GM18499 (cell line): ENCODE results near the gene MGAM2.

Source experiments
- ATAC-seq: cut with Tn5 transposase; IDR thresholded peaks from one replicate; pipeline ENCODE4 v1.9.1; 2021; ENCODE audit warnings: moderate number of reproducible peaks; ENCODE audit not compliant: insufficient read depth, unreplicated experiment

Gene MGAM2

DNA sequence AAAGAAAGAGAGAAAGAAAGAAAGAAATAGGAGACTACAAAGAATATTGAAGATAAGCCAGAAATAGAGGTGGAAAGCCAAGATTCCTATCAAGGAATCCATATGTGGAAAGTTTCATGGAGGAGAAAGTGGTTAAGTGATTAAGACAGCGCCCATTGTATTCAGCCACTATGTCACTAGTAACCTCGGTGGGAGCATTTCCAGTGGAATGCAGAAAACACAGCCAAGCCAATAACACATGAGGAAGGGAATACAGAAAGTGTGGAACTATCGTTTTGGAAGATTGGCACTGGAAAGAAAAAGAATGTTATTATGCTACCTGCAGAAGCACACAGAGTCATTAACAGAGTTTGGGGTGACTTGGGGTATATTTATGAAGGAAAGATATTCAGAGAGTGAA, 2.7 kb downstream of the MGAM2 start:
- ATAC-seq: no peak

DNA sequence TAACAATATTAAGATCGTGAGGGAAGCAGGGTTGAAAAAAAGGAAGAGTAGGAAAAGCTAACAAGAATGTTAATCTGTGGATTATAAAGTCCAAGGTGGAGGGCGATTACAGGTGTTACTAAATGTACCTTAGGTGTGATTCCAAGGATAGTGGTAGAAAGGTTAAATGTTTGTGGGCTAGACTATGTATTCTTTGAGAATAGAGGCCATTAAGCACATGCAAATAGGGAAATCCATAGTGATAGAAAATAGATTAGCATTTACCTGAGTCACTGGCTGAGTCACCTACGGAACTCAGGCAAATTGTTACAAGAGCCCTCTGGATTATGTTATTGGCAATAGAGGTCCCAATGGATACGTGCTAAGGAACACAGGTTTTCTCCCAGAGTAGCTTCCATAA, 9.0 kb downstream of the MGAM2 start:
- no peak for ATAC-seq

DNA sequence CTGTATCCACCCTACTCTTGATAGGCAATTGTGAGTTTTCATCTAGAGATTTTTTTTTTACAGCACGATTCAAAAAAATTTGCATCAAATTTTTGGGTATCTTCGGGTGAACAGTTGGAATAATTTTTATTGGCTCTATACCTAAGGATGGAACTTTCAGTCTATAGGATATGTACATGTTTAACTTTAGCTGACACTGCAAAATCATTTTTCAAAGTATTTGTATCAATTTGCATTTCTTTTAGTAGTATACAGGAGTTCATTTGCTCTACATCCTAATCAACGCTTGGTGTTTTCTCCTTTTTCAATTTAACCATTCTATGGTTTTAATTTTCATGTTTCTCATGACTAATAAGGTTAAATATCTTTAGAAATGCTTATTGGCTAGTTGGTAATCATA, 11.7 kb downstream of the MGAM2 start:
- no peak for ATAC-seq

DNA sequence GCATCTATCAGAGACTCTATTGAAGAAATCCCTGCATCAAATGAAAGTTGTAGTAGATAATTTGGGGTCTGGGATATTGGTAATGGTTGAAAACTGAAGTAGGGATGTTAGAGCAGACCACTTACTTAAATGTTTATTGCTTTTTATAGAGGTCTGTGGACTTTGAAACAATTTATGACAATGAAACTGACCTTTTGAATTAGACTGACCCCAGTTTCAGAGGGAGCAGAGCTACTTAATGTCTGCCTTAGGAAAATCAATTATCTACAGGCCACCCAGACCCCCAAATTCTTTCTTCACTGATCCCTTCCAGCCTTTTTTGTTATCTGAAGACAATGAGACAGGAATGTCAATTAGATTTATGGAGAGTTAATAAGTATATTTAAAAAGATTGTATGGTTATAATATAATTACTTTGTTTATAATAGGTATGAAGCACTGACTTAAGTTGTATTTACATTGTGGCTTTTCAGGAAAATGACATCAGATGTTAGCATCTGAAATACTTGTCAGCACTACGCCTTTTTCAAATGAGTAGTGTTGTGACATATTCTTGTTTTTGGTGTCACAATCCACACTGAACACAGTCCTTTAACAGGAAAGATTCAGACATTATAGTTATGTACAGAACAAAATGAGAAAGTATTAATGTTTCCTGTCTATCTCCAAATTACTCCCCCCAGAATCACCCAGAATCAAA, 13.9 kb downstream of the MGAM2 start:
- ATAC-seq: no peak

DNA sequence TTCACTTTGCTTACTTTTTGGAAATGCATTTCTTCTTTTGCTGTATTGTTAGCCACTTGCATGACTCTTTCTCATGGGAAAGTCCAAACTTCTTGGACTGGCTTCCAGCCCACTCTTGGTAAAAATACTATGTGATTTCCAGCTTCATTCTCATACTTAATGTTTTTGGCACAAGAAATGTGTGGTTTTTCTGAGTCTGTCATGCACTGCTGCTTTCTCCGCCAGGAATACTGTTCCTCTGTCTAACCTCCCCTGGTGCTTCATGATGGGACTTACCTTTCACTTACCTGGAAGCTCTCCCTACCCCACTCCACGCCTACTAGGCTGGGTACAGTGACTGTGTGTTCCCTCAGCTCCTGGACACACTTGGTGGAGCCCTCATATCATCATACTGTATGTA, 18.7 kb downstream of the MGAM2 start:
- ATAC-seq: no peak

DNA sequence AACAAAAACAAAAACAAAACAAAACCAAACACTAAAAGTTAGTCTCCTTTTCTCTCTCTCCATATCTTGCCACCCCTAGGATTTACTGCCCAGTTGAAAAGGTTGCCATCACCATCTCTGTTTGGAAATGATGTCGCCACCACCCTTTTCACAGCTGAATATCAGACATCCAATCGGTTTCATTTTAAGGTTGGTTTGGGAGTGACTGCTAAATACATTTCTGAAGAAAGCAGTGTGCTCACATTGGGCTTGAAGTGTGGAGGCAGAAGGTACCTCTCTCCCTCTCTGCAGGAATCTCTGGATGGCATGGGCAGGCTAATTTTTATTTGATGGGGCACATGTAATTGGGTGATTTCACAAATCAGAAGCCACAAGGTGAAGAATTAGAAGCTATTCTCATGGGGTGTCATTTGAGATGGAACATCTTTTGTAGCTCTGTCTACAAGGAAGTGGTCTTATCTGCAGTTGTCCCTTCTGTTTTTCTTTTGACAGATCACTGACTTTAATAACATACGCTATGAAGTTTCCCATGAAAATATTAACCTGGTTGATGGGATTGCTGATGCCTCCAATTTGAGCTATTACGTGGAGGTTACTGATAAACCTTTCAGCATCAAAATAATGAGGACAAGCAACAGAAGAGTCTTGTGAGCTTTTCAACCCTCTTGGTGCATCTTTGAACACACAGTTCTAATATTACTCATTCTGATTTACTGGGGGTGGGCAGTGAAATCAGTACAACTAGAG, 20.1 kb downstream of the MGAM2 start:
- no peak for ATAC-seq

DNA sequence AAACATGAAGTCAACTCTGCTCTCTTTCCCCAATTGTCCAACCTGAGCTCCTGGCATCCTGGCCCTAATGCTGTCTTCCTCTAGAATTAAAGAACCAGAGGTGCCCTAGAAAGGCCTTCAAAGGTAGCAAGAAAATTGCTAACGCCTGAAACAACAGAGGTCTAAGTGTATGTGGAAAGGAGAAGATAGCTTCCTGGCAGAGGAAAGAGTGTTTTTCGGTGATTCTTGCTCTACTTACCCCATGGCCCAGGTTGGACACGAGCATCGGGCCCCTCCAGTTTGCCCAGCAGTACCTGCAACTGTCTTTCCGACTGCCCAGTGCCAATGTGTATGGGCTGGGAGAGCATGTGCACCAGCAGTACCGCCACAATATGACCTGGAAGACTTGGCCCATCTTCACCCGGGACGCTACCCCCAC, 22.2 kb downstream of the MGAM2 start:
- no peak for ATAC-seq

DNA sequence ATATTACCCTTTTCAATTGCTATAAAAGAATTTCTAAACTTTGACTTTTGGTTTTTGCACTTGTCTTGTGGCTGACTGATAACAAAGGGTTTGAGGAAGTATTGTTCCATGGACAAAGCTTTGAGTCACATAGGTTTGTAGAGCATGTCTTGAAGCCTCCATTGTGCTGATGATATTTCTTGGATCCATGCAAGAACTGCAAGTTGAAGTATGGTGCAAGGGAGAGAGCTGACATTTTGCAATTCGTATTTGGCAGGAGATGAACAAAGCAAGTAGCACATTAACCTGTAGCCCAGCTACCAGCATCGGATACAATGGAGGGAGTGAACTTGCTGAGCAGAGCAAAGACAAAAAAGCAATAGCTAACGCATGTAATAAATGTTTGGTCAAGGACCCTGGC, 23.4 kb downstream of the MGAM2 start:
- ATAC-seq: no peak

DNA sequence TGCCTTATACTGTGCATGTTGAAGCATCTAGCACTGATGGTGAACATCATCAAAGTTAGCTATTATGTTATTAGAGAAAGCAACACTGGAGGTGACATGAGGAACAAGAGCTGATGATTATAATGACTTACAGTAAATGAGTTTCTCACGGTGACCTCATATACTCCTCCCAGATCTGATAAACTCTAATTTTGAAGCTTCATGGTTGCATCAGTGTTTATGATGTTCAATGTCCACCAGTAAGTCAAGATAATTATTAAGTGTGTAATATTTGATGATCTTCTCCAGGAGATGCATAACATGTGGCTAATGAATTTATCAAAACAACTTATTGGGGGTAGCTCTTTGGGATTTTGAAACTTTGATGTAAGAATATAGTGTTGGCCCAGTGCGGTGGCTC, 27.5 kb downstream of the MGAM2 start:
- no peak for ATAC-seq

DNA sequence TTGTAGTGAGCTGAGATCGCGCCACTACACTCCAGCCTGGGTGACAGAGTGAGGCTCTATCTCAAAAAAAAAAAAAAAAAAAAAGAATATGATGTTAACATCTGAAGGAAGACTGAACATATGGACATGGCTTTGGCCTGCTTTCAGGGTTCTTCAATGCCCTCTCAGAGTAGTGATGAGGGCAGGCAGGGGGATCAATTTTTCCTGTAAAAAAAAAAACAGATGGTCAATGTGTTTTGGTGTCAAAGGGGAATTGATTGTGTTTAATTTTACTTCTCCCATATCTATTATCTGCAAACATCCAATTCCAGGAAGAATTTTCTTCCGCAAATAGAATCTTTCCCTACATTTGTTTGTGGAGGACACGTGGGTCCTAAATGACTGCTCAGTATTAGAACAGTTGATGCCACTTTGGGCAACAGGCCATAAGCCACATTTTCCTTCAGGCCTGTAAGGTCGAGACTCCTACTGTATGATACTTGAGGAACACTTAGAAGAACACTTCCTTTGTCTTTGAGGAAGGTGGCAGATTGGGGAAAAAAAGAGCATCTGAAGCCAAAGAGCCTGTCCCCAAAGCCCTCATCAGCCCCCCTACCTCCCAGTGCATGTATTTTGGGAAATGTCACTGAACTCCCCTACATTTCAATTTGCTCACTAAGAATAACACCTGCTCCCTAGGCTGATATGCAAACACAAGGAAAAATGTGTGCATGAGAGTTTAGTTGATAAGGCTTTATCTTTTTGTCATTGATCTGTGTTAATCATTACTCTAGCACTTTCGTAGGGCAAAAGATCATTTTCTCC, 28.3 kb downstream of the MGAM2 start:
- no peak for ATAC-seq

DNA sequence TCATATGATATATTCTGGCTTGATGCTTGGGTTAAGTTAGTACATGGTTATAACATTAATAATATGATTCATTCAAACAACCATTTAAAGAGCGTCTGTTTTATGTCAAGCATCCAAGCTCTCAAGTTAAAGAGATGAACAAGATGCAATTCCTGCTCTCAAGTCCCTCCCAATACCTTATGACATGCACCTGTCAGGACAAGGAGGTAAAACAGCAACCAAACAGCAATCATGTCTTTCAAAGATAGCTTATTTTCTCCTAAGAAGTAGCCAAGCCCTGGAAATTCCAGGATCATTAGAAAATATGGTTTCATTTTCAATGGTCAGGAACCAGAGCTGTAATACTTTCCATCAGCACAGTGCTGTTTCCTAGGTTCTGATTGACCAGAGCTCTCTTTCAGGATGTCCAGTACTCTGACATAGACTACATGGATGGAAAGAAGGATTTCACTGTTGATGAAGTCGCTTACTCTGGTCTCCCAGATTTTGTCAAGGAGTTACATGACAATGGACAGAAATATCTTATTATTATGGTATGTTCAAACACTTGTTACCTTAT, 29.0 kb downstream of the MGAM2 start:
- ATAC-seq: no peak

DNA sequence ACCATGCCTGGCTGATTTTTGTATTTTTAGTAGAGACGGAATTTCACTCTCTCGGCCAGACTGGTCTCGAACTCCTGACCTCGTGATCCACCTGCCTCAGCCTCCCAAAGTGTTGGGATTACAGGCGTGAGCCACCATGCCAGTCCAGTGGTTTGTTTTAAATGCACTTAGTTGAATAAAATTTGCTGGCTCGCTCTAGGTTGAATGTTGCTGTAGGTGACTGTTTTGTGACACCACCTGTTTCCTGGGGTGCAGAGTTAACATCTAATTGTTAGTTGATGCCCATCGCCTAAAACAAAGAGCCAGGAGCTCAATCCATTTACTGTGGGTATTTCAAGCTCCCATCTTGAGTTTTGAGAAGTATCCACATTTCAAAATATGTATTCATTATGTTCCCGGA, 31.2 kb downstream of the MGAM2 start:
- no peak for ATAC-seq

DNA sequence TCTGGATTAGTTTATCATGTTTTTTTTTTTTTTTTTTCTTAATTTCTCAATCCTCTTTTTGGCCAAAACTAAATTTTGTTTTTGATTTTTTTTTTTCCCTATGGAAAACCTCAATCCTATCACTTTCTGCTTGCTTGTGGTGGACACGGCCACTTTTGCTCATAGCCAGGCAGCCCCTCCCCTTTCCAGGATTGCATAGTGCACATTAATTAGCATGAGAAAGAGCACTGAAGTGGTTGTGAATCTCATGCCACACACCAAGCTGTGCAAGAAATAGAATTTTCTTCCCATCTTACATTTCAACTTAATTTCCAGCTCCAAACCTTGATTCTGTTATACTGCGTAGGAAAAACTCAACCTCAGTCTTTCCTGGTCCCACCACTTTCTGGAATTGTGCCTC, 34.6 kb downstream of the MGAM2 start:
- no peak for ATAC-seq

DNA sequence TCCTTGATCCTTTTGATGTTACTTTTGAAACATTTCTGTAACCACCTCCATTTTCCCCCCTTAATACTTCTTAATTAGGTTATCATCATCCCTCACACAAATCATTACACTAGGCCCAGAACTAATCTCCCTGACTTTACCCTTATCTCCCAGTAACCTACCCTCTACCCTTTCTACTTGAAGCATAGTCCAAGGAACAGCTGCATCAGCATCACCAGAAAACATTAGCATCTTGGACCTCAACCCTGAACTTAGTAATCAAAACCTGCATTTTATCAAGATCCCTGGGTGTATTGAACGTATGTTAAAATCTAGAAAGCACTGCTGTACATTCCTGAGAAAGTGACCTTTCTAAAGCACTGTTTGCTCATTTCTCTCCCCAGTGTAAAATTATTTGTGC, 38.8 kb downstream of the MGAM2 start:
- ATAC-seq: no peak

DNA sequence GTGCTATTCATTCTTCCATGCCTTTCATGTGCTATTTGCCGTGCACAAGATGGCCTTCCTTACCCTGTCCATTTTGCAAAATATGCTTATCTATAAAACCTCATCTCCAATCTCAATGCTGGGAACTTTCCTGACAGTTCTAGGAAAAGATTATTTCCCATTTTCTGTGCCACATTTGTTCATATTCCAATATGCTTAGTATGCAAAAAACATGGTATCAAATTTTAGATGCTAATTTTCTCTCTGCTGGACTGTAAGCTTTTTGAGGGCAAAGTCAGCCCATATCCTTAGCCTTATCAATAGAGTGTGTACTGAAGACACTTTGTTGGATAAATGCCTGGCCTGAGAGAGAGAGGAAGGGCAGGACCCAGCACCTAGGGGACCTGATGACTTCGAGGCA, 39.4 kb downstream of the MGAM2 start:
- no peak for ATAC-seq

DNA sequence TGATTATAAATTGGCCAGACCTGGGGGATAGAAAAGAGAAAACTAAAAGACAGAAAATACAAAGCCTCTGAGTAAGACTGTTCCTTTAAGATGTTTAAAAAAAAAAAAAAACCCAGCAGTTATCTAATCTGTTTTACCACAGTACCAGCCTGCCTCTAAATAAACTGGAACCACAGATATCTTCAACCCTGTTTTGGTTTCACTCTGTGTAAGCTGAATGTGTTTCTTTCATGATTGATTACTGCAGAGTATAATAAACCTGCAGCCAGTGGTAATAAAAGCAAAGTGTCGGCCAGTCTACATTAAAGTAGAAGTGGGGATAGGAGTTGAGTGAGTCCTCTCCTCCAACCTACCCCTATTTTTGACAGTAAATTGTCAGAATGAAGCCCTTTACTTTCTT, 40.6 kb downstream of the MGAM2 start:
- no peak for ATAC-seq

DNA sequence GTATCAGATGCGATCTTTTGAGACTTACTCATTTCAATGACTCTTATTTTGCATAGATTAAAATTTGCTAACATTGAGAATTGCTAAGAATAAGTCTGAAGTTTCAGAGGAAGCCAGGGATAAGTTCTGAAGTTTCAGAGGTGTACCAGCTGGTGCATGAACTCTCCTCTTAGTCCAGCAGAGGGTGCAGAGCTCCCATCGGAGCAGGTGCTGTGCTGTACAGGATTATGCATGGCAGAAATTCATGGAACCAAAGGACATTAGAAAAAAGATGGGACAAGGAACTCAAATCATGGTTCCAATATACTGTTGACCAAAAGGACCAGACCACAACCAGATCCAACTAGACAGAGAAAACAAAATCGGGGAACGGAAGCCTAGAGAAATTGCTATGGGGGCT, 41.9 kb downstream of the MGAM2 start:
- no peak for ATAC-seq

DNA sequence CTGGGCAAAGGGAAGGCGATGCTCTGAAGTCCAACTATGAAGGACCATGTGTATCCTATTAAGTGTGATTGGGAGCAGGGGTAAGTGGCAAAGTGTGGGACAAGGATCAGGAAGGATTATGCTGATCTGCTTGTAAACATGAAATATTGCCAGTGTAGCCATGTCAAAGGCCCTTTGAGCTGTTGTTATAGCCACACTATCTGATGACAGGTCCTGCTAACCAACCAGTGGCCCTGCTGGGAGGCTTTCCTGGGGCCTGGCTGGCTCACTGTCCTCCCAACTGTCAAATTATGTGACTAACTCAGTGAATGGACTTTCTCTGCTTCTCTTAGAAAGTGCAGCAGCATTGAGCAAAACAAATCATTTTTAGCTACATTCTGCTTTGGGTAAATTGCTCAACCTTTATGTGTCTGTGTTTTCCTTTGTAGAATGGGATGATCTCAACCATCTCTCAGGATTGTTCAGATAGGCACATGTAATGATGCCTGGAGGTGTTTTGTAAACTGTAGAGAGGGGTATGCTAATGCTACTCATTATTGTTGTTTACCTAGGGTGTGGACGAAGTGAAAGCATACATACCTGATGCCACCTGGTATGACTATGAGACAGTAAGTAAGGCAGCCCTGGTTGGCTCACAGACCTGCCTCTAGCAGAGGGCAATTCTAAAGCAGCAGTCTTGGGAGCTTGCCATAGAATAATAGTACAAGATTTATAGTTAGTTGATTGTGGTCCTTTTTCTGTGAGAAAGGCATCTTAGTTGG, 47.4 kb downstream of the MGAM2 start:
- no peak for ATAC-seq

DNA sequence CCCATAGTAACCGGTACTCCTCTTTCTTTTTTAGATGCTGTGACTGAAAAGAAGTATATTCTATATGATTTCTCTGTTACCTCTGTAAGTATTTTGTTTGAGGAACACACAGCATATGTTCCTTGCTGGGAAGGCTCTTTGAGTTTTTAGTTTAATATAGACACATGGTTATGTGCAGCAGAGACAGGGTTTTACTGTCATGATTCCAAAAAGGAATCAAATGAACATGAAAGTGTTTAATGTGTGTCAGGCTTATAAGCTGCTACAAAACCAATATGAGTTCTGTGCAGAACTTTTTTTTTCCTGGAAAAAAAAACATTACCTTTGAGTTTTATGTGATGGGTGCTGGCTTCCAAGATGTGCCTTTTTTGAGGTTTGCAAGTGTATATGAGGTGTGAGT, 50.4 kb downstream of the MGAM2 start:
- no peak for ATAC-seq

DNA sequence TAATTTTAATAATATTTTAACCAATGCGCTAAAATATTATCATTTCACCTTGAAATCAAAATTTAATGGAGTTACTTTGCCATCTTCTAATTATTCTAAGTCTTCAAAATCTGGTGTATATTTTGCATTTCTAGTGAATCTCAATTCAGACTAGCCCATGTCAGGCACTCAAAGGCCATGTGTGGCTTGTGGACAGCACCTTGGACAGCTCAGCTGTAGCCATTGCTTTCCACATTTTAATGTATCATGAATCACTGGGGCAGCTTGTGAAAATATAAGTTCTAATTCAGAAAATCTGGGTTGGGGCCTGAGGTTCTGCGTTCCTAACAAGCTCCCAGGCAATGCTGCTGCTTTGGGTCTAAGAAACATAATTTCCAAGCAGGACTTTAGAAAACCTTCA, 57.2 kb downstream of the MGAM2 start:
- no peak for ATAC-seq
